Activated CD8-positive, alpha-beta memory T cell treated with anti-CD3 and anti-CD28 coated beads, Interleukin-2, amount 10 ng/mL, durations not matched to agents 7 days and 5 days (primary cell): ENCODE data around the gene PCBP2. TPM values are rescaled to one million over a fixed set of nuclear protein-coding genes. Genes with fewer than 3 reads are reported as not detected.

ENCODE experiments used
- ATAC-seq: fragments of 150-1000 bp; cut with Tn5 transposase; one replicate; pipeline ENCODE4 v1.10.0; 2021; ENCODE audit warnings: moderate library complexity
- CTCF ChIA-PET: fragments of 350-600 bp; sonication (Branson Sonifier 250); formaldehyde crosslinking; loops from one replicate; lab custom pipeline; 2021; ENCODE audit warnings: antibody characterized with exemption; lab: Charles Lee
- DNase-seq: peaks from one replicate; pipeline ENCODE4 v3.0.0-alpha.2; 2020
- H3K27ac Mint-ChIP-seq: one replicate; pipeline ENCODE4 v1.8.0; 2021; ENCODE audit warnings: mild to moderate bottlenecking, mixed read lengths
- H3K27me3 Mint-ChIP-seq: one replicate; pipeline ENCODE4 v1.8.0; 2021; ENCODE audit warnings: mixed read lengths
- H3K36me3 Mint-ChIP-seq: one replicate; pipeline ENCODE4 v1.8.0; 2021; ENCODE audit warnings: mild to moderate bottlenecking, mixed read lengths
- H3K4me1 Mint-ChIP-seq: one replicate; pipeline ENCODE4 v1.8.0; 2021; ENCODE audit warnings: mixed read lengths
- H3K4me3 Mint-ChIP-seq: one replicate; pipeline ENCODE4 v1.8.0; 2021; ENCODE audit warnings: mild to moderate bottlenecking, moderate library complexity, mixed read lengths
- H3K9me3 Mint-ChIP-seq: one replicate; pipeline ENCODE4 v1.8.0; 2022; ENCODE audit warnings: low read depth, mixed read lengths
- total RNA-seq, 2 experiments: library from RNA; stranded (reverse); gene quantifications; one replicate each; pipeline ENCODE4 v1.2.3, GENCODE V29; 2021

Gene PCBP2
- total RNA-seq, 2 experiments from 2014 or later: 721 to 867 TPM

DNA sequence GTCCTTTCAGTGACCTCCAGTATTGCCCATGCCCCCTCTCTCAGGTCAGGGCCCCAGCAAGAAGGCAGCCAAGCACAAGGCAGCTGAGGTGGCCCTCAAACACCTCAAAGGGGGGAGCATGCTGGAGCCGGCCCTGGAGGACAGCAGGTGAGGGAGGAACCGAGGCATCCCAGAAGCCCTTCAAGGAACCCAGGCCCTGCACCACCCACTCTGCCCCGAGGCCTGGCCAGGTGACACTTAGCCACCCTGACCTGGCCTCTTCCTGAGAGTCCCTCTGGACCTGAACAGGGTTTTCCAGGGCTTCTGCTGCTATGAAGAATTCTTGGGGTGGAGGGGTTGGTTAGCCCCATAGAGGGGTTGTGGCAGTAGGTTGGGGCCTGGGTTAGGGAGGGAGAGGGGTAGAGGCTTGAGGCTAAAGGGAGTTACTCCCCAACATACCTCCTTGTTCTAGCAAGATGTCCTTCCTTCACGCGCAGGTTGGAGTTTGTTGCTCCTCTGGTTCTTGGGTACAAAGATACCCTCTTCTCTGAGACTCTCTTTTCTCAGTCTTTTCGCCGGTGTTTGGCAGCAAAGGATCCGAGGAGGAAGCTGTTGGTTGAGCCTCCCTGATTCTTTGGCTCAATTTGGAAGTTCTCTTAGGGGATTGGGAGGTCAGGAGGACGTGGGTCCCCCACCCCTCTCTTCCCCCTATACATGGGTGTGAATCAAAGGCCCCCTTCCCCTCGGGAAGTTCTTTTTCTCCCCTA, 51.3 kb downstream of the PCBP2 start:
- Mint-ChIP-seq H3K4me3 (no peak overlapping the region), H3K36me3 (peaks cover 2% of the 10 kb centered on the region), H3K9me3 (no peaks in the 10 kb centered on the region), H3K4me1 (peaks cover 29% of the 10 kb centered on the region), H3K27me3 (no peaks in the 10 kb centered on the region), H3K27ac (peak overlapping the region; percentile 18)
- ATAC-seq (no peak), DNase-seq (no peak)
- CTCF ChIA-PET: interaction anchor here (0.6 to 1.2 kb wide), 2 partner anchors 12 to 28 kb away, joined by 3 read pairs; no protein-coding TSS in a partner anchor

GRCh38 chr12:53504004-53504920, 52.4 kb downstream of the PCBP2 start:
- H3K4me1 Mint-ChIP-seq: peaks cover 29% of the 10 kb centered on the region
- CTCF ChIA-PET: interaction anchor here (0.9 to 2.4 kb wide), 2 partner anchors 11 to 152 kb away, joined by 3 to 10 read pairs; no protein-coding TSS in a partner anchor
- ATAC-seq: no peak
- no peak overlapping the region for H3K27ac Mint-ChIP-seq
- no peaks in the 10 kb centered on the region for H3K9me3 Mint-ChIP-seq
- no peak overlapping the region for H3K4me3 Mint-ChIP-seq
- no peak for DNase-seq
- peaks cover 2% of the 10 kb centered on the region for H3K36me3 Mint-ChIP-seq
- no peaks in the 10 kb centered on the region for H3K27me3 Mint-ChIP-seq

GRCh38 chr12:53505086-53505485, 53.2 kb downstream of the PCBP2 start:
- Mint-ChIP-seq H3K27me3 (no peaks in the 10 kb centered on the region), H3K9me3 (no peaks in the 10 kb centered on the region), H3K27ac (no peak overlapping the region), H3K4me1 (peaks cover 25% of the 10 kb centered on the region), H3K4me3 (no peak overlapping the region), H3K36me3 (peaks cover 2% of the 10 kb centered on the region)
- no peak for DNase-seq
- CTCF ChIA-PET: interaction anchor here (2.4 kb wide), 1 partner anchor 153 kb away, joined by 10 read pairs; no protein-coding TSS in a partner anchor
- no peak for ATAC-seq

- peaks cover 2% of the 10 kb centered on the region for H3K36me3 Mint-ChIP-seq
- DNase-seq: no peak
- peaks cover 23% of the 10 kb centered on the region for H3K4me1 Mint-ChIP-seq
- CTCF ChIA-PET: interaction anchor here (2.4 kb wide), 1 partner anchor 154 kb away, joined by 10 read pairs; no protein-coding TSS in a partner anchor
- no peaks in the 10 kb centered on the region for H3K27me3 Mint-ChIP-seq
- no peak overlapping the region for H3K27ac Mint-ChIP-seq
- no peak for ATAC-seq
- no peak overlapping the region for H3K4me3 Mint-ChIP-seq
- H3K9me3 Mint-ChIP-seq: no peaks in the 10 kb centered on the region
Measured at GRCh38 chr12:53505555-53506449, 53.9 kb downstream of the PCBP2 start.

DNA sequence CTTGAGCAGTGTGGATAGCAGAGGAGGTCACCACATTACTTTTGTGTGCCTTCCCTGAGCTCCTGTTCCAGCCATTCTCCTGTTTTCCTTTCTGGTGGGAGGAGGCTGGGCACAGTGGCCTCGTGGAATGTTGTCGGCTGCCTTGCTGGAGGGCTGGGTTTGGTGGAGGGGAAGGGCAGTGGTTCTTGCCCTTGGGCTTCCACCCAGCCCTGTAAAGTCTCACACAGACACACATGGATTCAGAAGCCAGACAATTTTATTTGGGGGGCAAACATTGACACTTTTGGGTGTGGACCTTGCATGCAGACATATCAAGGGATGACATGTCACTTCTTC, 54.5 kb downstream of the PCBP2 start:
- CTCF ChIA-PET: no interaction called here
- H3K27ac Mint-ChIP-seq: no peak overlapping the region
- no peaks in the 10 kb centered on the region for H3K9me3 Mint-ChIP-seq
- no peak for ATAC-seq
- no peaks in the 10 kb centered on the region for H3K27me3 Mint-ChIP-seq
- no peak overlapping the region for H3K4me3 Mint-ChIP-seq
- no peak for DNase-seq
- H3K36me3 Mint-ChIP-seq: peaks cover 2% of the 10 kb centered on the region
- H3K4me1 Mint-ChIP-seq: peaks cover 23% of the 10 kb centered on the region

DNA sequence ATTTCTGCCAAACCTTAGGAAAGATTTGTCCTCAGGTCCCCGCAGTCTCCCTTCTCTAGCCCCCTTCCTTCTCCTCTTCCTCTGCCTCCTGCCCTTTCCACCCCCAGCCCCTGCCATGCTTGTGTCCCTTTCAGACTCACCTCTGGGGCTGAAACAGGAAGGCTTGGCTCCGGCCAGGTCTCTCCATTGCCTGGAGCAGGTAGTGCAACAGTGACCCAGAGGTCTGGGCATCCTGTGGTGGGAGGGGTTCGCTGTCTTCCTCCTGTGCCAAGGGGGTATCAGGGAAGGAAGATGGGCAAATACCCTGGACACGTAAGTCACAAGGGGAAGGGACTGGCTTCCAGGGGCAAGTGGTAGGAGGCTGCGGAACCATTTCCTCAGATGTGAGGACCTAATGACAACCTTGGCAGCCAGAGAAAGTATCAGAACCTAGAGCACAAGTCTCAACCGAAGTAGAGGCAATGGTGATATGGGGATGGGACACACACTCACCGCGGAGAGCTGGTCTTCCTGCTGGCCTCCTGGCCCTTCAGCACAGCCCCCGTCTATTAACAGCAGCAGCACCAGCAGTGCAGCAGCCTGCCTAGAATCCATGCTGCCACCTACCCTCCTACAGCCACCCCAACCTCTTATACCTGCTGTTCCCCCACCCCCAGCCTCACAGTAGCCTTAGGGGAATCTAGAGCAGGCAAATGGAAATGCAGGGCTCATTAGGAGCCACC, 55.1 kb downstream of the PCBP2 start, which contains the start of gene NPFF:
NPFF (minus strand) TSS at position 604 of the 722 bp plus-strand sequence; CDS start at position 594, 10 bp downstream.
- Mint-ChIP-seq H3K27me3 (no peaks in the 10 kb centered on the region), H3K9me3 (no peaks in the 10 kb centered on the region), H3K4me1 (peaks cover 19% of the 10 kb centered on the region), H3K27ac (peak within 1 kb of the TSS; percentile 52), H3K4me3 (no peak within 1 kb of the TSS), H3K36me3 (peaks cover 3% of the 10 kb centered on the region)
- ATAC-seq (no peak), DNase-seq (no peak)
- CTCF ChIA-PET: interaction anchor here (0.6 to 4.3 kb wide), 6 partner anchors 11 to 365 kb away, joined by 4 to 34 read pairs (median 20); partner anchors contain the start of gene AAAS

- peaks cover 15% of the 10 kb centered on the region for H3K4me1 Mint-ChIP-seq
- no peaks in the 10 kb centered on the region for H3K27me3 Mint-ChIP-seq
- DNase-seq (no peak), ATAC-seq (no peak)
- no peak overlapping the region for H3K4me3 Mint-ChIP-seq
- CTCF ChIA-PET: interaction anchor here (0.6 to 4.3 kb wide), 8 partner anchors 11 to 366 kb away, joined by 3 to 34 read pairs (median 18); partner anchors contain the start of gene AAAS
- no peaks in the 10 kb centered on the region for H3K9me3 Mint-ChIP-seq
- H3K27ac Mint-ChIP-seq: peak overlapping the region; percentile 52
- peaks cover 4% of the 10 kb centered on the region for H3K36me3 Mint-ChIP-seq
Measured at GRCh38 chr12:53507603-53507885, 55.6 kb downstream of the PCBP2 start.

DNA sequence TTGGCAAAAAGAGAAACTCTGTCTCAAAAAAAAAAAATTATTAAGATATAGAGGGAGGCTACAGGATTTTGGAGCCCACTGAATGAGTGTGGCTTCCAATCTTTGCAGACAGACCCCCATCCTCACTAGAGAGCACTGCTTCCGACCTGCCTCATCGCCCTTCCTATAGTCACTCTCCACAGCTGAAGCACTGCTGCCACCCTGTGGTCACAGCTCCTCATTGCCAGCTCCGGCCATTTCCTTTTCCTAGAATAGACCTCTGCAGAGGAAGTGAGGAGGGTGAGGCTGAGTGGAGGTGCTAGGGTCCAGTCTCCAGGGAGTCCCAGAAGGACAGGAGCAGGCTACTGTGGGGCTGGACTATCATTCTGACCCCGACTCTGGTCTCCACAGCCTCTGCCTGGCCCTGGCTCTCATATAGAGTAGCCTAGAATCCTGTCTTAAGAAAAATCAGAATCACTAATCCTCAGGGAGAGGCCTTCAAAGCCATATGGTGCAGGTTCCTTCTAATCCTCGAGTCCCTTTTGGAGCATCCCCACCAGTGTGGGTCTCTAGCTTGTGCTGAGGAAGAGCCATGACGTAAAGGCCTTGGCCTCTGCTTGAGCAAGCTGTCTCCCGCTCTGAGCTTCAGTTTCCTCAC, 56.8 kb downstream of the PCBP2 start:
- H3K27me3 Mint-ChIP-seq: no peaks in the 10 kb centered on the region
- DNase-seq: peak; percentile 92
- peaks cover 13% of the 10 kb centered on the region for H3K4me1 Mint-ChIP-seq
- H3K27ac Mint-ChIP-seq: peak overlapping the region; percentile 78
- CTCF ChIA-PET: interaction anchor here (0.7 to 4.3 kb wide), 54 partner anchors 9 to 442 kb away, joined by 3 to 34 read pairs (median 4); partner anchors contain the start of genes AAAS, ATP5MC2, ESPL1 and MAP3K12
- H3K9me3 Mint-ChIP-seq: no peaks in the 10 kb centered on the region
- no peak overlapping the region for H3K4me3 Mint-ChIP-seq
- H3K36me3 Mint-ChIP-seq: peaks cover 5% of the 10 kb centered on the region
- ATAC-seq: peak; percentile 98

GRCh38 chr12:53510181-53510812, 58.4 kb downstream of the PCBP2 start:
- Mint-ChIP-seq H3K27ac (no peak overlapping the region), H3K27me3 (no peaks in the 10 kb centered on the region), H3K36me3 (peaks cover 6% of the 10 kb centered on the region), H3K4me1 (peaks cover 17% of the 10 kb centered on the region), H3K4me3 (no peak overlapping the region), H3K9me3 (no peaks in the 10 kb centered on the region)
- CTCF ChIA-PET: interaction anchor here (2.1 to 4.3 kb wide), 5 partner anchors 8 to 186 kb away, joined by 8 to 31 read pairs (median 24); partner anchors contain the start of genes ATP5MC2, MAP3K12 and TARBP2
- ATAC-seq: no peak
- no peak for DNase-seq

DNA sequence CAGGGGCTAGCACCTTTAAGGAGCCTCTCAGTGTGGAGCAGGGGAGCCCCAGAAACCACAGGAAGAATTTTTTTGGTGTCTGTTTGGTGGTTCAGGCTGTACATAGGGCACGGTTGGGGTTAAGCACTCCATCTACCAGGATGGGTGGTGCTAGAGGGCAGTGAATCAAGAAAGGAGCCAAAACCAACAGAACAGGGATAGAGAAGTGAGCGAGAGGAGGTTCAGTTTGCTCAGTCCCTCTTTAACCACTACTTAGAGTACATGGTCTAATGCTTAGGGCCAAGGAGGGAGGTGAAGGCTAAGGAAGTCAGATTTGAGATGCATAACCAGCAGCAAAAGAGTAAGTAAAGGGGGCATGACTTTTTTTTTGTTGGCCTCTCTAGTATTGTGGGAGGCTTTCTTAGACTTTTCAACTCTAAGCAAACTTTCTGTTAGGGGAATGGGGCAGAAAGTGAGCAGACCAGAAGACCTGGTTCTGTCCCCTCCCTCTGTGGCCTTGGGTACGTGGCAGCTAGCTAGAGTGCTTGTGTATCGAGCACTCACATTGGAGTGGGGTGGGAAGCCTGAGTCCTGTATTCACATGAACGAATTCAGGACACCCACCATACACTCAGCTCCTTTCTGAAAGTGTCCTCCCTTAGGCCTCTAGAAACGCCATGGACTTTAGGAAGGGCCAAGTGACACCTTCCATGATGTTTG, 62.0 kb downstream of the PCBP2 start:
- ATAC-seq (no peak), DNase-seq (no peak)
- Mint-ChIP-seq H3K4me3 (no peak overlapping the region), H3K36me3 (peaks cover 10% of the 10 kb centered on the region), H3K4me1 (peaks cover 18% of the 10 kb centered on the region), H3K9me3 (no peaks in the 10 kb centered on the region), H3K27ac (peak overlapping the region; percentile 38), H3K27me3 (no peaks in the 10 kb centered on the region)
- CTCF ChIA-PET: interaction anchor here (1.6 to 1.8 kb wide), 2 partner anchors 10 to 193 kb away, joined by 4 to 5 read pairs; partner anchors contain the start of gene AAAS
